Left colon (tissue), 2 donors: ENCODE data around the gene PIR. TPM values are rescaled to one million over a fixed set of nuclear protein-coding genes. Genes with fewer than 3 reads are reported as not detected.

Experiments
- ATAC-seq: fragments of 200-7000 bp; cut with Tn5 transposase; one replicate; pipeline ENCODE4 v1.9.1; 2020; ENCODE audit warnings: mild to moderate bottlenecking, moderate library complexity
- DNase-seq, 2 donors: peaks; one replicate each; pipeline ENCODE4 v3.0.0-alpha.2; 2020
- intact Hi-C, 2 donors: fragments of 100-400 bp; cut with DNase I in 1 of 2; cut with micrococcal nuclease in 1 of 2; formaldehyde crosslinking; loops; one replicate each; pipeline versions ENCODE4 v1.11.2 to v1.14.0; 2022; cut with DNase I, micrococcal nuclease
- total RNA-seq, 2 donors: library from RNA; stranded (reverse); fragmentation: NEBNext Ultra II Directional; extraction: Animal tissue kit (Norgen Biotek cat#: 25700); gene quantifications; one replicate each; pipeline ENCODE4 v1.2.1, GENCODE V29; 2021
- donor health status: DM: no; HTN: no; CAD: no.
- donor health status: DM: yes; HTN: yes; CAD: no.

PIR gene
- total RNA-seq, 2 donors from 2014 or later = 5.4 to 7.9 TPM

DNA sequence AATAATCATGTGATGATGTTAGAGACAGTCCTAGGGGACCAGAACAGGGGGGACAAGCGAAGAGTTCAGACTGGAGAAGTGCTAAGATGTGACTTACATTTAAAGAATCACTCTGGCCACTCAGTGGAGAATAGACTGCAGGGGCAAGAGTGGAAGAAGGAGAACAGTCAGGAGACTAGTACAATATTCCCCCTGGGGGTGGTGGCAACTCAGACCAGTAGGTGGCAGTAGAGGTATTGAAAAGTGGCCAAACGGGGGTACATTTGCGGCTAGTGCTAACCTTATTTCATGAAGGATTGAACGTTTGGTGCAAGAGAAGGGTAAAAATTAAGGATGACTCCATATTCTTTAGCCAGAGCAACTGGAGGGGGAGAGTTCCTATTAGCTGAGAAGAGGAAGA lies 4.7 kb upstream of the PIR start:
- peak; percentile 37 for ATAC-seq
- DNase-seq = peak in 1 of 2 donors; percentile 50
- intact Hi-C loops = no loop called here

DNA sequence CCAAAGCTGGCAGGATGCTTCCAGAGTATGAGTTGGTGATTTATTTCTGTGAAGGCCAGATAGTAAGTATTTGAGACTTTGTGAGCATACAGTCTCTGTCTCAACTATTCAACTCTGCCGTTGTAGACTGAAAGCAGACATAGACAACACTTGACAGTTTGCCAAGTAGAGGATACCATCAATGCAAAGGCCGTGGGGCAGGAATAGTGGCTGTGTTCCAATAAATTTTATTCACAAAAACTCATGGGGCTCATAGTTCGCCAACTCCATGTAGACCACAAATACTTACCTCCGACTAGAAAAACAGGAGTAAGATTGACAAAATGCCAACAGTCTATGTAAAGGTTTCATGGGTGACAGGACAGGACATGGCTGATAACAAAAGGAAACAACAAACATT lies 3.7 kb upstream of the PIR start:
- intact Hi-C loops = no loop called here

DNA sequence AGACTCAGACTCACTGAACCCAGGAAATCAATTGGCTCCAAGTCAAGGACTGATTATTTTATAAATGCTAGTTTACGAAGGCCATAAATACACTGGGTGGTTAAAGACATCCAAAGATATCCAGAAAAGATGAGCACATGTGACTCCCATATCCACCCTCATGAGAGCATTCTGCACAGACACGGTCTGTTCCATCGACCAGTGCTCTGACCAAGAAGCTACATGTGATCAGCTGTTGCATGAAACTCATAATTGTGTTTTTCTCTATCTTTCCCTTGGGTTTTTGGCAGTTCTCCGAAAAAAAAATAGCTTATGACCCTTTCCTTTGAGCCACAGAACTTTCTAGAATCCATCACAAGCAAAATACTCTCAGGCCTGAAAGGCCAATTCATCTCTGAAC lies 2.7 kb upstream of the PIR start:
- intact Hi-C loops = no loop called here
- ATAC-seq (no peak), DNase-seq (no peak)

More for the DNA sequence above, 3.7 kb upstream of the PIR start:
- no peak for DNase-seq
- ATAC-seq = no peak

DNA sequence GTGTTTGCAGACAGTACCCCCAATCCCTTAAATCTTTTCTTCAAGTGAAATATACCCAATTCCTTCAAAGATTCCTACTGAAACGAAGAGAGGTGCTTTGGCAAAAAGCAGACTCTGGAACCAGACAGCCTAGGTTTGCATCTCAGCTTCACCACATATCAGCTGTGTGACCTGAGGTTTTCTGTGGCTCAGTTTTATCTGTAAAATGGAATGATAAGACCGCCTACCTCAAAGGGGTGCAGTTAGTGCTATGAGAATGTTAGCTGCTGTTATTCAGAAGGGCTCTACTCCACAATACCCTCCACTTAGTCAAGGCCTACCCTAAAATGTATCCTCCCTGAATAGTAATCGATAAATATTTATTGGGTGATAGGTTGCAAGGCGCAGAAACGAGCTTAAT lies 664 bp downstream of the PIR start:
- intact Hi-C loops = no loop called here
- DNase-seq (no peak), ATAC-seq (no peak)

DNA sequence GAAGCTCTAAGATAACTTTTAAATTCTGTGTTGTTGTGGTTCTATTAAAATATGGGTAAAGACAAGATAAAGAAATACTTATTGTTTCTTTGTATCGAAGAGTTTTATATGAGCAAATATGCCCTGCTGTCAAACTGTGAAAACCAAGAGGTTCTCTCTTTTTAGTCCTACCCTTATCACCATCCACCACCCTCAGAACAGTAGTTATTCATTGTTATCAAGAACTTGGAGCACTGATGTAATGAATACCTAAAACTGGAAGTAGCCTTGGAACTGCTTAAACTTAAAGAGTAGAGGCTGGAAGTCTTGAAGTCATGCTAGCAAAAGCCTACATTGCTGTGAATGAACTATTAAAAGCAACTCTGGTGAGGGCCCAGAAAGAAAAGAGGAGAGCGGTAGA lies 9.2 kb downstream of the PIR start:
- intact Hi-C loops = no loop called here
- ATAC-seq (no peak), DNase-seq (no peak)

- intact Hi-C loops = no loop called here
- DNase-seq (no peak), ATAC-seq (no peak)
Measured at GRCh38 chrX:15475486-15475885, 17.6 kb downstream of the PIR start.

GRCh38 chrX:15475021-15475420 lies 18.1 kb downstream of the PIR start:
- intact Hi-C loops = no loop called here
- DNase-seq (no peak), ATAC-seq (no peak)

- no peak for ATAC-seq
- DNase-seq = no peak
- intact Hi-C loops = no loop called here
Measured at GRCh38 chrX:15474028-15474427, 19.1 kb downstream of the PIR start.

DNA sequence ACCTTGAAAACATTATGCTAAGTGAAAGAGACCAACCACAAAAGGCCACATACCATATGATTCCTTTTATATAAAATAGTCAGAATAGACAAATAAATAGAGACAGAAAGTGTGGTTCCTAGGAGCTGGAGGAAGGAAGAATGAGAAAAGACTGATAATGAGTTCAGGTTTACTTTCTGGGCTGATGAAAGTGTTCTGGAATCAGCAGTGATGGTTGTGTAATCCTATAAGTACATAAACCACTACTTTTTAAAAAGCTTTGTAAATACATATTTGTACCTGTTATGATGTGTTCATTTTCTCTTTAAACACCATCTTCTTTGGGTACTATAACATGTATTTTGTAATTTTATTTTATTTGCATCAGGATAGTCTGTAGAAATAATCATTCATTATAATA lies 20.6 kb downstream of the PIR start:
- intact Hi-C loops = no loop called here
- ATAC-seq = no peak
- DNase-seq = no peak

- intact Hi-C loops = no loop called here
- DNase-seq (peak; percentile 36 to 65), ATAC-seq (peak; percentile 85)
Measured at GRCh38 chrX:15471028-15471427, 22.1 kb downstream of the PIR start.

- DNase-seq = no peak
Measured at GRCh38 chrX:15469613-15470012, 23.5 kb downstream of the PIR start.

DNA sequence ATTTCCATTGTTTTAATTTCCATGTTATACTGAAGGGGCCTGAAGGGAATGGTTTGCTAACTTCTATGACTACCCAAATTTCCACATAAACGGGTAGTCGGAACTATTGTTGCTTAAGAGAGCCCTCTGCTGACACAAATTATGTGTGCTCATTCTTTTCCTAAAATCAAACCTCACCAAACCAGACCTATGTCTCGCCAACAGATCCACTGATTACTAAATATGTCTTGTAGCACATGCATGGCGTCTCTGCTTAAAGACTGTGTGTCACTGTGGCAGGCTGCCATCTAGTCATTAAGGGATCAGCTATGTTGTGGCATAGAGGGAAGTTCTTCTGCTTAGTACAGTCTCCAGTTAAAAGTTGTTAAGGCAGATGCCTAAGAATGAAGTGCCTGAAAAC lies 25.1 kb downstream of the PIR start:
- peak; percentile 38 for ATAC-seq
- intact Hi-C loops = loop anchor here in 1 of 2 donors (5.0 kb wide), 1 partner anchor 116 kb away; no protein-coding TSS in a partner anchor
- DNase-seq = peak in 1 of 2 donors; percentile 15

More at GRCh38 chrX:15469613-15470012, 23.5 kb downstream of the PIR start:
- peak; percentile 83 for ATAC-seq
- intact Hi-C loops = loop anchor here in 1 of 2 donors (5.0 kb wide), 1 partner anchor 117 kb away; no protein-coding TSS in a partner anchor

DNA sequence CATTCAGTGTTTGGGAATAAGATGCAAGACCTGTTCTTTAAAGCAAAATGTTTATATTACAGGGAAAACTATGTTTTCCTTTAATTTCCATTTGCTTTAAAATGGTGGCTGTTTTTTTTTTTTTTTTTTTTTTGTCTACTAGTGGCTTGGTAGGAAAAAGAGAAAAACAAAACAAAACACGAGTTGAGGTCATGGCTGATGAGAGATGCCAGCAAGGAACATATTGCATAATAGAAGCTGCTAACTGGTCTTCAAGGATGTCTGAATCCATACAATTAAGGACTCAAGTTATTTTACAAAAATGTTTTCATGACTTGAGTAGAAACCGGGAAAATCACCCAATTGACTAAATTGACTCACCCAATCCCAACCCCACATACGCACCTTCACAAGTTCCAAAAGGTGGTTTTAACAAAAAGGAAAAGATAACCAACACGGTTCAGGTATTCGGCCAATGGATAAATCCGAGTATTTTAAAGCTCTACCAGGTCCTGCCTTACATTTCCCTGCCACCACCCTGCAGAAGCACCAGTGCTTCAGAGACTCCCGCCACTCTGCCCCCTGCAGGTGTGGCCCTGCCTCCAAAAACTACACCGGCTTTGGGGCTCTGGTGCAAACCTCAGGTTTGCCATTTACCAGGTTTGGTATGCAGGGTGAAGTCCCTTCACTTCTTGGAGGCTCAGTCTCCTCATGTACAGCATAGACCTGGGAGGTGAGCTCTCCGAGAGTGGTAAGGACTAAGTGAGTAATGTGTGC lies 27.1 kb downstream of the PIR start:
- no peak for ATAC-seq
- intact Hi-C loops = loop anchor here in 1 of 2 donors (5.0 kb wide), 1 partner anchor 114 kb away; no protein-coding TSS in a partner anchor
- no peak for DNase-seq

GRCh38 chrX:15465347-15465746 lies 27.8 kb downstream of the PIR start:
- intact Hi-C loops = loop anchor here in 1 of 2 donors (5.0 kb wide), 1 partner anchor 113 kb away; no protein-coding TSS in a partner anchor
- no peak for DNase-seq
- no peak for ATAC-seq

DNA sequence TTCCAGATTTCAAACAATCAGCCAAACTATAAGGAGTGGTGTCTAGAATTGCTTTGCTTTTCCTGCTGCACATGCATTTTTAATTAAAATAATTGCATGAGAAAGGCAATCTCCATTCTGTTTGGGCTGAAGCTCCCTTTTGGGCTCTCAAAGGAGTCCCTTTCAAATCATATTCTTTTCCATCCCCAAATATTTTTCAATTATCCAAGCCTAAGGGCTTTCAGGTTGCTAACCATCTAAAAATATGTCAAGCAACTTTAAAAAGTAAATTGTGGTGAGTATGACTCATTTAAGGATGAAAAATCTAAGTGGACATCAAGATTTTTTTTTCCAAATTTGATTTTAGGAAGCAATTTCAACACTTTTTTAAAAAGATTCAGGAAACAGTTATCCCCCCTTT lies 28.4 kb downstream of the PIR start:
- no peak for DNase-seq
- intact Hi-C loops = loop anchor here in 1 of 2 donors (5.0 kb wide), 1 partner anchor 112 kb away; no protein-coding TSS in a partner anchor
- ATAC-seq = no peak

DNA sequence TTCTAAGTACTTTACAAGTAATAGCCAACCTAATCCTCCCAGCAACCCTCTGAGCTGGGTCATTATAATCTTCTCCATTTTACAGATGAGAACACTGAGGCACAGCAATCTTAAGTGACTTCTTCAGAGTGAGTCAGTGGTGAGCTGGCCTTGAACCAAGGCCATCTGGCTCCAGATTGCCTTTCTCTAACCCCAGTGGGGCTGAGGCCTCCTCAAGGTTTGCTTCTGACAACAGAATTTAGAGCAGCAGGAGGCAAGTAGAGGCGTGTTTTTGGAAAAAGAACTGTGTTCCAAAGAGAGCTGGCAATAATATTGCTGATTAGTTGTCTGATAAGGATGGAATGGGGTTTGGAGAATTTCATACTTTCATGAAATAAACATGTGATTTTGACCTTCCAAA lies 41.2 kb downstream of the PIR start:
- ATAC-seq = no peak
- intact Hi-C loops = no loop called here
- DNase-seq = no peak

GRCh38 chrX:15448010-15448639 lies 45.0 kb downstream of the PIR start:
- DNase-seq (no peak), ATAC-seq (no peak)
- intact Hi-C loops = no loop called here

DNA sequence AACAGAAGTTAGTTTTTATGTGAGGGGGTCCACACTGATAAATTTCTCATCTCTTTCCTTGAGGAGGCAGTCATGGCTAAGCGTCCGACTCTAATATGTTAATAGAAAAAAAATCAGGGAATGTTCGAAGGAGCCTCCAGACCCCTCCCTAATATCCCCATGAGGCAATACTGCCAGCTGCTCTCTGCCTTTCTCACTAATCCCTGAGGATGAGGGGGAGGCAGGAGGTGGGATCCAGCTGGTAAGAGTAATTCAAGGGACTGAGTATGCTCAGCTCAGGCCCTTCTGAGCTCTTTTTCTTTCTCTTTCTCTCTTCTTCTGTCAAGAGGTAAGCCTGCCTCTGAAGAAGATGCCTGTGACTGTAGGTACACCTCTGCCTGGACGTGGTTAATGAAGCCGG lies 51.7 kb downstream of the PIR start:
- ATAC-seq (no peak), DNase-seq (no peak)
- intact Hi-C loops = no loop called here

DNA sequence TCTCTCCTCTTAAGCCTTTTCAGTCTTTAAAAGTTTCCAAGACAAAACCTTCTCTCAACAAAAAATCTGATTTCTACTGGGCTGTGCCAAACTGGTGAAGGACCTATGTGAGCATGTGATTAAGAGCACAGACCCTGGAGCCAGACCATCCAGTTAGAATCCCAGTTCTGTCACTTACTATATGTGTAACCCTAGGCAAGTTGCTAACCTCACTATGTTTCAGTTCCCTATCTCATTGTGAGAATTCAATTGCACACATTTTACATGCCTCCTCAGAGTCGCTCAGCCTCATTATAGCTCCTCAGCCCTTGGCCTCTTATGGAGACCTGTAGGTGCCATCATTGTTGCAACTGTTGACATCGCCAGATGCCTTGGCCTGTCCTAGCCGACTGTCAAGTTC lies 54.8 kb downstream of the PIR start:
- intact Hi-C loops = no loop called here
- ATAC-seq (no peak), DNase-seq (no peak)

DNA sequence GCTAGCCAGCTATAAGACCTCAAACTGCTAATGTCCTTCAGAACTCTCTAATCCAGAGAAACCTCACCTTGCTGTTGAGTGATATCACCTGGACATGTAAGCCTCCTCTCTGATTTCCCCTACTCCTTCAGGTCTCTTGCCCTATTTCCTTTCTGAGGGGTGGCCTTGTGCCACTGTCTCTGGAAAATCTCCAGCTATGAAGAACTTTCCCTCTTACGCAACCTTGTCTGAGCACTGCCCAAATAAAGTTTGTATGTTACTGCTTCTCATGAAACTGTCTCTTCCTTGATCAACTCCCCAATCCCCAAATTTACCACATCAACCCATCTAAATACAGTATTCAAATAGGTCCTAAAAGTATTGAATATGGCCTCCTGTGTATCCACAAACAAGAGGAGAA lies 55.4 kb downstream of the PIR start:
- DNase-seq (no peak), ATAC-seq (no peak)
- intact Hi-C loops = no loop called here
